OCI-LY1 (cell line): ENCODE measurements around the gene RPH3AL.

Source experiments
- H2AFZ ChIP-seq: fragments of 200-600 bp; sonication (generic), shearing (Covaris generic); 2 replicates; pipeline ENCODE4 v1.6.0; 2014; ENCODE audit warnings: antibody characterized with exemption, mild to moderate bottlenecking, low read length
- H3F3A ChIP-seq: fragments of 200-600 bp; sonication (generic), shearing (Covaris generic); 2 replicates; pipeline ENCODE4 v1.6.0; 2014; ENCODE audit warnings: mild to moderate bottlenecking, antibody characterized with exemption, low read length, moderate library complexity; ENCODE audit not compliant: insufficient read depth
- H3K27ac ChIP-seq: fragments of 200-600 bp; sonication (generic); 2 replicates; pipeline ENCODE4 v1.5.1; 2014; ENCODE audit warnings: low read length, mixed run types, mild to moderate bottlenecking, low read depth; ENCODE audit not compliant: poor library complexity, severe bottlenecking
- H3K27me3 ChIP-seq: fragments of 200-600 bp; sonication (generic); 2 replicates; pipeline ENCODE4 v1.6.0; 2014; ENCODE audit warnings: antibody characterized with exemption, mild to moderate bottlenecking, low read length, moderate library complexity; ENCODE audit not compliant: insufficient read depth
- H3K36me3 ChIP-seq: fragments of 200-600 bp; sonication (generic); 2 replicates; pipeline ENCODE4 v1.6.1; 2014; ENCODE audit warnings: mild to moderate bottlenecking, antibody characterized with exemption, low read length, moderate library complexity, mixed read lengths; ENCODE audit not compliant: insufficient read depth
- H3K4me1 ChIP-seq: fragments of 200-600 bp; sonication (generic); 2 replicates; pipeline ENCODE4 v1.5.1; 2014; ENCODE audit warnings: mild to moderate bottlenecking, low read length, moderate library complexity; ENCODE audit not compliant: insufficient read depth, severe bottlenecking
- H3K4me2 ChIP-seq: fragments of 200-600 bp; sonication (generic), shearing (Covaris generic); 2 replicates; pipeline ENCODE4 v1.6.1; 2014; ENCODE audit warnings: low read length
- H3K4me3 ChIP-seq: fragments of 200-600 bp; sonication (generic); 2 replicates; pipeline ENCODE4 v1.5.1; 2014; ENCODE audit warnings: low read length, low read depth, mild to moderate bottlenecking, mixed read lengths; ENCODE audit not compliant: poor library complexity, severe bottlenecking
- H3K79me2 ChIP-seq: fragments of 200-600 bp; shearing (Covaris generic); 2 replicates; pipeline ENCODE4 v1.6.1; 2016; ENCODE audit warnings: mixed run types, low read length, mixed read lengths; ENCODE audit not compliant: insufficient read depth
- H3K9ac ChIP-seq: fragments of 200-600 bp; sonication (generic), shearing (Covaris generic); 2 replicates; pipeline ENCODE4 v1.6.1; 2014; ENCODE audit warnings: mild to moderate bottlenecking, low read length, mixed read lengths
- H3K9me2 ChIP-seq: fragments of 200-600 bp; sonication (generic), shearing (Covaris generic); 2 replicates; pipeline ENCODE4 v1.6.1; 2014; ENCODE audit warnings: low read depth, mild to moderate bottlenecking, low read length, mixed read lengths
- H3K9me3 ChIP-seq: fragments of 200-600 bp; shearing (Covaris generic); 2 replicates; pipeline ENCODE4 v1.6.1; 2014; ENCODE audit warnings: low read length, mixed read lengths
- H4K20me1 ChIP-seq: fragments of 200-600 bp; sonication (generic), shearing (Covaris generic); 2 replicates; pipeline ENCODE4 v1.6.0; 2016; ENCODE audit warnings: mild to moderate bottlenecking, low read length; ENCODE audit not compliant: insufficient read depth
- EZH2 ChIP-seq: fragments of 200-600 bp; sonication (generic), shearing (Covaris generic); IDR thresholded peaks from 2 replicates; pipeline ENCODE4 v1.8.0; 2017; ENCODE audit warnings: borderline replicate concordance, mixed run types, mild to moderate bottlenecking, antibody characterized with exemption, low read length, moderate library complexity, mixed read lengths
- TF ChIP-seq, protein P1 (sequence below): fragments of 200-600 bp; sonication (generic), shearing (Covaris generic); IDR thresholded peaks from 2 replicates; pipeline ENCODE4 v1.5.1; 2017; ENCODE audit warnings: mild to moderate bottlenecking, antibody characterized with exemption, low read length, moderate library complexity, mixed read lengths

Gene RPH3AL

DNA sequence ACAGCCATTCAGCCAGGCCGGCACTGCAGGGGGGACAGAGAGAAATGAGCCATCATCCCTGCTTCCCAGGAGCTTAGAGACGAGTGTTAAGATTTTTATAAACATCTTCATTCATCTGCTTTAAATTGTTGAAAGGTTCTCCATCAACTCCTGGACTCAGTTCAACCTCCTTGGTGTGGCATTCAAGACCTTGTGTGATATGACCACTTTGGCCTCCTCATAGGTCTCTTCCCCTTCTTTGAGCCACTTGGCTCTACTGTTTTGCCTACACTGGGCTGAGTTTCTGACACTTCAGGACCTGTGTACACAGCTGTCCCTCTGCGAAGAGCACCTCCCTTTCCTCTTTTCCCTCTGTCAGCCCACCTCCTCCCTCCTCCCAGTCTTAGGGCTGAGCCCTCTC is 175.5 kb downstream of the RPH3AL start:
- Histone ChIP-seq H3K36me3 (no peaks in the 10 kb centered on the region), H3K27me3 (no peaks in the 10 kb centered on the region; the same call in 1 of the 2 replicates), H3K4me2 (no peak overlapping the region), H3K9me2 (no peaks in the 10 kb centered on the region), H2AFZ (no peak overlapping the region), H3K27ac (no peak overlapping the region), H4K20me1 (no peaks in the 10 kb centered on the region), H3K79me2 (no peaks in the 10 kb centered on the region), H3K9ac (no peak overlapping the region), H3F3A (no peaks in the 10 kb centered on the region), H3K4me3 (no peak overlapping the region), H3K4me1 (no peaks in the 10 kb centered on the region), H3K9me3 (no peaks in the 10 kb centered on the region)
- no peak for TF ChIP-seq EZH2
- TF ChIP-seq, protein P1, sequence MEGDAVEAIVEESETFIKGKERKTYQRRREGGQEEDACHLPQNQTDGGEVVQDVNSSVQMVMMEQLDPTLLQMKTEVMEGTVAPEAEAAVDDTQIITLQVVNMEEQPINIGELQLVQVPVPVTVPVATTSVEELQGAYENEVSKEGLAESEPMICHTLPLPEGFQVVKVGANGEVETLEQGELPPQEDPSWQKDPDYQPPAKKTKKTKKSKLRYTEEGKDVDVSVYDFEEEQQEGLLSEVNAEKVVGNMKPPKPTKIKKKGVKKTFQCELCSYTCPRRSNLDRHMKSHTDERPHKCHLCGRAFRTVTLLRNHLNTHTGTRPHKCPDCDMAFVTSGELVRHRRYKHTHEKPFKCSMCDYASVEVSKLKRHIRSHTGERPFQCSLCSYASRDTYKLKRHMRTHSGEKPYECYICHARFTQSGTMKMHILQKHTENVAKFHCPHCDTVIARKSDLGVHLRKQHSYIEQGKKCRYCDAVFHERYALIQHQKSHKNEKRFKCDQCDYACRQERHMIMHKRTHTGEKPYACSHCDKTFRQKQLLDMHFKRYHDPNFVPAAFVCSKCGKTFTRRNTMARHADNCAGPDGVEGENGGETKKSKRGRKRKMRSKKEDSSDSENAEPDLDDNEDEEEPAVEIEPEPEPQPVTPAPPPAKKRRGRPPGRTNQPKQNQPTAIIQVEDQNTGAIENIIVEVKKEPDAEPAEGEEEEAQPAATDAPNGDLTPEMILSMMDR = no peak

- H3K9me3 ChIP-seq = no peaks in the 10 kb centered on the region
- no peaks in the 10 kb centered on the region for H3K79me2 ChIP-seq
- no peak overlapping the region for H3K4me3 ChIP-seq
- H3K9ac ChIP-seq = no peak overlapping the region
- H2AFZ ChIP-seq = no peak overlapping the region
- H3F3A ChIP-seq = no peaks in the 10 kb centered on the region
- H3K4me2 ChIP-seq = no peak overlapping the region
- H4K20me1 ChIP-seq = no peaks in the 10 kb centered on the region
- H3K9me2 ChIP-seq = no peaks in the 10 kb centered on the region
- no peak overlapping the region for H3K27ac ChIP-seq
- no peaks in the 10 kb centered on the region for H3K27me3 ChIP-seq
- H3K36me3 ChIP-seq = no peaks in the 10 kb centered on the region
- no peaks in the 10 kb centered on the region for H3K4me1 ChIP-seq
- TF ChIP-seq EZH2 = no peak
- TF ChIP-seq, protein P1 = no peak
Observed at GRCh38 chr17:173166-173911, 179.3 kb downstream of the RPH3AL start.

- Histone ChIP-seq H3K36me3 (no peaks in the 10 kb centered on the region), H3K79me2 (no peaks in the 10 kb centered on the region), H2AFZ (no peak overlapping the region), H3K9me3 (no peaks in the 10 kb centered on the region), H3K4me1 (no peaks in the 10 kb centered on the region), H4K20me1 (no peaks in the 10 kb centered on the region), H3K9me2 (no peaks in the 10 kb centered on the region), H3K4me3 (no peak overlapping the region), H3K9ac (no peak overlapping the region), H3K27ac (no peak overlapping the region), H3K27me3 (no peaks in the 10 kb centered on the region), H3K4me2 (no peak overlapping the region), H3F3A (no peaks in the 10 kb centered on the region)
- TF ChIP-seq, protein P1 = no peak
- no peak for TF ChIP-seq EZH2
Observed at GRCh38 chr17:172401-172800, 180.2 kb downstream of the RPH3AL start.
